H1 (cell line): ENCODE results near the gene AIF1L. TPM values are rescaled to one million over a fixed set of nuclear protein-coding genes. Genes with fewer than 3 reads are reported as not detected.

Experiments
- CTCF ChIA-PET: fragments of 300-600 bp; sonication (Branson Sonifier 250); formaldehyde crosslinking; loops from one replicate; lab custom pipeline; 2021; ENCODE audit not compliant: partially characterized antibody; lab: Charles Lee
- POLR2A ChIA-PET: fragments of 300-600 bp; sonication (Branson Sonifier 250); formaldehyde crosslinking; loops from one replicate; lab custom pipeline; 2021; ENCODE audit warnings: inconsistent platforms; ENCODE audit not compliant: partially characterized antibody; lab: Charles Lee
- DNase-seq, 2 experiments: peaks; one replicate each; pipeline versions ENCODE4 v3.0.0 to v3.0.0-alpha.2; 2010 to 2022; ENCODE audit warnings: low spot score in 2 of 2, low read depth in 1 of 2, mixed read lengths in 1 of 2
- FAIRE-seq: peaks from 2 replicates; lab custom pipeline; 2011; peaks lifted over from hg19 to GRCh38; lab: Jason Lieb, UNC
- H2AFZ ChIP-seq: 2 replicates; pipeline ENCODE4 v1.8.1; 2012; ENCODE audit warnings: low read length, inconsistent platforms
- H2AK5ac ChIP-seq: 2 replicates; pipeline ENCODE4 v1.6.1; 2013; ENCODE audit warnings: low read depth, low read length
- H2BK120ac ChIP-seq: replicated peaks from 2 replicates; pipeline ENCODE3; 2013; ENCODE audit warnings: low read depth, low read length, inconsistent platforms
- H2BK12ac ChIP-seq: 2 replicates; pipeline ENCODE4 v1.6.1; 2013; ENCODE audit warnings: low read depth, low read length
- H2BK15ac ChIP-seq: 2 replicates; pipeline ENCODE4 v1.6.1; 2013; ENCODE audit warnings: low read length
- H2BK20ac ChIP-seq: 2 replicates; pipeline ENCODE4 v1.6.1; 2013; ENCODE audit warnings: low read length
- H2BK5ac ChIP-seq: 2 replicates; pipeline ENCODE4 v1.6.1; 2013; ENCODE audit warnings: low read depth, low read length
- H3K14ac ChIP-seq: 2 replicates; pipeline ENCODE4 v1.6.1; 2013; ENCODE audit warnings: inconsistent platforms; ENCODE audit not compliant: insufficient read length
- H3K18ac ChIP-seq: 2 replicates; pipeline ENCODE4 v1.6.1; 2013; ENCODE audit warnings: low read length; ENCODE audit errors: extremely low read depth
- H3K23ac ChIP-seq: 2 replicates; pipeline ENCODE4 v1.6.1; 2013; ENCODE audit warnings: inconsistent platforms; ENCODE audit not compliant: insufficient read length
- H3K23me2 ChIP-seq: 2 replicates; pipeline ENCODE4 v1.6.1; 2013; ENCODE audit warnings: low read depth, low read length
- H3K27ac ChIP-seq: 2 replicates; pipeline ENCODE4 v1.6.1; 2011; ENCODE audit warnings: low read depth, low read length, inconsistent platforms
- H3K27me3 ChIP-seq, 4 experiments: replicated peaks in 1 of 4; 1 replicate in 1 of 4; 2 replicates in 3 of 4; pipeline versions ENCODE4 v1.6.1 to v1.8.1; 2011 to 2013; ENCODE audit warnings: low read length in 3 of 4, mild to moderate bottlenecking in 3 of 4, inconsistent platforms in 2 of 4, mixed read lengths in 2 of 4, moderate library complexity in 1 of 4; ENCODE audit not compliant: control insufficient read depth in 3 of 4, insufficient read depth in 3 of 4; ENCODE audit errors: extremely low read depth in 1 of 4
- H3K36me3 ChIP-seq, 4 experiments: 2 replicates each; pipeline versions ENCODE4 v1.6.1 to v1.8.1; 2011 to 2013; ENCODE audit warnings: mild to moderate bottlenecking in 4 of 4, low read length in 3 of 4, moderate library complexity in 2 of 4, control low read depth in 1 of 4, inconsistent platforms in 1 of 4; ENCODE audit not compliant: insufficient read depth in 4 of 4, control insufficient read depth in 2 of 4
- H3K4ac ChIP-seq: replicated peaks from 2 replicates; pipeline ENCODE3; 2013; ENCODE audit warnings: low read length, low read depth, mixed read lengths, inconsistent platforms; ENCODE audit not compliant: insufficient read length
- H3K4me1 ChIP-seq, 4 experiments: replicated peaks in 1 of 4; 1 replicate in 1 of 4; 2 replicates in 3 of 4; pipeline versions ENCODE4 v1.6.1 to v1.8.1; 2011 to 2013; ENCODE audit warnings: low read length in 3 of 4, inconsistent platforms in 2 of 4, mixed read lengths in 1 of 4; ENCODE audit not compliant: insufficient read depth in 4 of 4, control insufficient read depth in 3 of 4
- H3K4me2 ChIP-seq, 2 experiments: 2 replicates each; pipeline versions ENCODE4 v1.6.1 to v1.8.1; 2011 to 2013; ENCODE audit warnings: low read depth in 2 of 2, low read length in 2 of 2, control low read depth in 1 of 2, inconsistent platforms in 1 of 2, mild to moderate bottlenecking in 1 of 2; ENCODE audit not compliant: insufficient read depth in 1 of 2
- H3K4me3 ChIP-seq, 4 experiments: fragments of 200-600, 300-600 bp in 1 of 4; sonication (generic), shearing (Covaris generic), sonication (Bioruptor Twin) in 1 of 4; 2 replicates each; pipeline versions ENCODE4 v1.5.1 to v1.8.1; 2011 to 2016; ENCODE audit warnings: low read length in 4 of 4, low read depth in 3 of 4, control low read depth in 2 of 4, inconsistent platforms in 2 of 4, mild to moderate bottlenecking in 2 of 4, mixed read lengths in 1 of 4, moderate library complexity in 1 of 4; ENCODE audit not compliant: insufficient read depth in 2 of 4; ENCODE audit errors: extremely low read depth in 1 of 4
- H3K56ac ChIP-seq: replicated peaks from 2 replicates; pipeline ENCODE3; 2013; ENCODE audit warnings: low read depth, mild to moderate bottlenecking, mixed read lengths, low read length, inconsistent platforms; ENCODE audit not compliant: insufficient read length
- H3K79me1 ChIP-seq: 2 replicates; pipeline ENCODE4 v1.6.1; 2013; ENCODE audit warnings: low read depth, low read length, control low read depth
- H3K79me2 ChIP-seq, 2 experiments: 2 replicates each; pipeline versions ENCODE4 v1.6.1 to v1.8.1; 2012 to 2013; ENCODE audit warnings: low read length in 2 of 2, mild to moderate bottlenecking in 2 of 2, inconsistent platforms in 1 of 2; ENCODE audit not compliant: insufficient read depth in 2 of 2, control insufficient read depth in 1 of 2
- H3K9ac ChIP-seq, 4 experiments: replicated peaks in 1 of 4; 1 replicate in 1 of 4; 2 replicates in 3 of 4; pipeline versions ENCODE4 v1.6.1 to v1.8.1; 2011 to 2013; ENCODE audit warnings: low read depth in 3 of 4, low read length in 3 of 4, control low read depth in 2 of 4, mild to moderate bottlenecking in 2 of 4, moderate library complexity in 2 of 4, inconsistent platforms in 1 of 4; ENCODE audit errors: extremely low read depth in 1 of 4
- H3K9me3 ChIP-seq, 2 experiments: 2 replicates each; pipeline versions ENCODE4 v1.6.1 to v1.8.1; 2012 to 2013; ENCODE audit warnings: mild to moderate bottlenecking in 2 of 2, moderate library complexity in 2 of 2, control low read depth in 1 of 2, inconsistent platforms in 1 of 2, low read depth in 1 of 2, low read length in 1 of 2, mixed read lengths in 1 of 2; ENCODE audit not compliant: insufficient read depth in 2 of 2
- H4K20me1 ChIP-seq, 2 experiments: replicated peaks in 1 of 2; 2 replicates each; pipeline versions ENCODE3 to v1.8.1; 2011 to 2013; ENCODE audit warnings: inconsistent platforms in 2 of 2, low read length in 2 of 2, mild to moderate bottlenecking in 1 of 2; ENCODE audit not compliant: insufficient read depth in 2 of 2, control insufficient read depth in 1 of 2
- H4K5ac ChIP-seq: 2 replicates; pipeline ENCODE4 v1.6.1; 2013; ENCODE audit warnings: low read length, low read depth, mixed read lengths, inconsistent platforms; ENCODE audit not compliant: insufficient read length
- H4K8ac ChIP-seq: 2 replicates; pipeline ENCODE4 v1.8.0; 2013; ENCODE audit warnings: mild to moderate bottlenecking, moderate library complexity, low read length, inconsistent platforms; ENCODE audit not compliant: insufficient read depth; ENCODE audit errors: extremely low read depth
- H4K91ac ChIP-seq: replicated peaks from 2 replicates; pipeline ENCODE3; 2013; ENCODE audit warnings: low read length, mixed read lengths, inconsistent platforms; ENCODE audit not compliant: insufficient read length
- ATF2 ChIP-seq: IDR thresholded peaks from 2 replicates; pipeline ENCODE4 v1.6.1; 2012; ENCODE audit warnings: low read length, inconsistent platforms
- BRCA1 ChIP-seq: IDR thresholded peaks from 2 replicates; pipeline ENCODE4 v1.6.1; 2012; ENCODE audit warnings: low read depth, low read length, improper control_type of control experiment
- E2F6 ChIP-seq: IDR thresholded peaks from 2 replicates; pipeline ENCODE4 v1.6.1; 2012; ENCODE audit warnings: inconsistent platforms
- JUN ChIP-seq: IDR thresholded peaks from 2 replicates; pipeline ENCODE4 v1.6.1; 2011; ENCODE audit warnings: low read depth, mild to moderate bottlenecking, improper control_type of control experiment, low read length
- MAX ChIP-seq: IDR thresholded peaks from 2 replicates; pipeline ENCODE4 v1.6.1; 2012; ENCODE audit warnings: inconsistent platforms
- NANOG ChIP-seq: IDR thresholded peaks from 2 replicates; pipeline ENCODE4 v1.6.1; 2011; ENCODE audit warnings: low read length, low read depth, mild to moderate bottlenecking, inconsistent platforms; ENCODE audit not compliant: insufficient read depth, poor library complexity, severe bottlenecking
- RFX5 ChIP-seq: IDR thresholded peaks from 2 replicates; pipeline ENCODE4 v1.6.1; 2011; ENCODE audit warnings: low read depth, low read length, improper control_type of control experiment, borderline replicate concordance
- RXRA ChIP-seq: IDR thresholded peaks from 2 replicates; pipeline ENCODE4 v1.6.1; 2011; ENCODE audit warnings: low read depth, mild to moderate bottlenecking, low read length, moderate library complexity; ENCODE audit not compliant: insufficient read depth
- TBP ChIP-seq: IDR thresholded peaks from 2 replicates; pipeline ENCODE4 v1.6.1; 2011; ENCODE audit warnings: low read depth, low read length, improper control_type of control experiment
- WGBS, 2 experiments: shearing (Covaris generic) in 1 of 2; methylation state at CpG; one replicate each; pipeline versions ENCODE4 v1.1.6 to v1.1.7; 2013 to 2015; ENCODE audit warnings: low lambda C conversion rate in 2 of 2, mixed read lengths in 2 of 2, inconsistent platforms in 1 of 2, low coverage in 1 of 2, missing lambda C conversion rate in 1 of 2; ENCODE audit not compliant: insufficient replicate concordance in 2 of 2, insufficient coverage in 1 of 2, insufficient read length in 1 of 2; ENCODE audit errors: extremely low coverage in 1 of 2, missing lambda C conversion rate in 1 of 2; 5-methylcytosine and 5-hydroxymethylcytosine counted together
- polyA plus RNA-seq, 7 experiments: library from polyadenylated mRNA; depleted of rRNA in 3 of 7; stranded (reverse) in 5 of 7; unstranded in 2 of 7; fragments of >200 nt in 5 of 7; fragments of 200-250 nt in 2 of 7; gene quantifications; 1 replicate in 5 of 7; 2 replicates in 1 of 7; 4 replicates in 1 of 7; pipeline versions ENCODE4 v1.2.1 to v1.2.3, GENCODE V29; 2011 to 2013; ENCODE audit warnings: missing spikeins in 2 of 7, mixed read lengths in 2 of 7
- total RNA-seq: library from RNA; stranded (reverse); fragmentation: NEBNext Ultra II Directional; extraction: Animal tissue kit (Norgen Biotek cat#: 25700); gene quantifications from 2 replicates; pipeline ENCODE4 v1.2.1, GENCODE V29; 2021
- TF ChIP-seq, protein P1 (sequence below): IDR thresholded peaks from 2 replicates; pipeline ENCODE4 v1.6.1; 2011; ENCODE audit warnings: low read depth, mild to moderate bottlenecking, low read length; ENCODE audit not compliant: insufficient read depth

Gene AIF1L
- total and polyA plus RNA-seq, 2 of the 8 experiments (the other 6 are each of a cell fraction or from before 2014, with no cell fraction given), result 70.7 to 149 TPM

DNA sequence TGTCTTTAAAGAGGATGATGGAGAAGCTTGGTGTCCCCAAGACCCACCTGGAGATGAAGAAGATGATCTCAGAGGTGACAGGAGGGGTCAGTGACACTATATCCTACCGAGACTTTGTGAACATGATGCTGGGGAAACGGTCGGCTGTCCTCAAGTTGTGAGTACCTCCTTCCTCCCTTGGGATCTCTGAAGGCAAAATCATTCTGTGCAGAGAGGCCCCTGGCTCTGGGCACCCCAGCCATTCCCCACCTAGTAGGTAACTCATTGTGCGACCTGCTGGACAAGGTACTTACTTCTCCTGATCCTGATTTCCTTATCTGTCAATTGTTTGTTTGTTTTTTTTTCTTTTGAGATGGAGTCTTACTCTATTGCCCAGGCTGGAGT, 21.4 kb downstream of the AIF1L start:
- DNase-seq, result no peak
- H3K36me3 ChIP-seq, result peaks cover 19 to 63% (median 48%) of the 10 kb centered on the region in 4 experiments; a peak in 7 of 8 replicates
- H3K9me3 ChIP-seq, result no peaks in the 10 kb centered on the region
- H2BK120ac ChIP-seq, result no peak overlapping the region
- CTCF ChIA-PET, result interaction anchor here (1.0 kb wide), 1 partner anchor 9 kb away, joined by 3 read pairs; no protein-coding TSS in a partner anchor
- FAIRE-seq, result no peak
- no peak overlapping the region for H3K4me2 ChIP-seq
- H2BK5ac ChIP-seq, result no peak overlapping the region
- no peak overlapping the region for H3K4ac ChIP-seq
- no peaks in the 10 kb centered on the region for H3K4me1 ChIP-seq
- no peaks in the 10 kb centered on the region; a peak in 1 of 4 replicates for H3K79me2 ChIP-seq
- H3K56ac ChIP-seq, result no peak overlapping the region
- H3K9ac ChIP-seq, result no peak overlapping the region
- no peak overlapping the region for H2BK15ac ChIP-seq
- H3K18ac ChIP-seq, result no peak overlapping the region
- no peaks in the 10 kb centered on the region for H3K23me2 ChIP-seq
- no peak overlapping the region for H3K23ac ChIP-seq
- no peak overlapping the region for H4K91ac ChIP-seq
- no peak overlapping the region for H3K14ac ChIP-seq
- H3K27me3 ChIP-seq, result no peaks in the 10 kb centered on the region
- no peak overlapping the region for H4K5ac ChIP-seq
- H2BK20ac ChIP-seq, result no peak overlapping the region
- H2AFZ ChIP-seq, result no peak overlapping the region
- H2BK12ac ChIP-seq, result no peak overlapping the region
- no peak overlapping the region for H3K4me3 ChIP-seq
- H3K27ac ChIP-seq, result no peak overlapping the region; the same call in 1 of the 2 replicates
- POLR2A ChIA-PET, result interaction anchor here (1.3 to 32.4 kb wide), 4 partner anchors 0 to 61 kb away, joined by 3 to 751 read pairs (median 378); partner anchors contain the start of genes AIF1L and NUP214
- no peaks in the 10 kb centered on the region for H4K20me1 ChIP-seq
- H4K8ac ChIP-seq, result no peak overlapping the region
- WGBS, 2 experiments, result 83% methylated on average over 4 of the region's 4 CpGs; no CpG with 5 or more reads in 1 of the 2 experiments
- no peak overlapping the region for H2AK5ac ChIP-seq
- H3K79me1 ChIP-seq, result no peaks in the 10 kb centered on the region; the same call in 1 of the 2 replicates
- TF ChIP-seq MAX, result no peak
- no peak for TF ChIP-seq NANOG
- TF ChIP-seq JUN, result no peak
- no peak for TF ChIP-seq RFX5
- TF ChIP-seq ATF2, result no peak
- TF ChIP-seq TBP, result no peak
- TF ChIP-seq BRCA1, result no peak
- TF ChIP-seq E2F6, result no peak
- TF ChIP-seq, protein P1, sequence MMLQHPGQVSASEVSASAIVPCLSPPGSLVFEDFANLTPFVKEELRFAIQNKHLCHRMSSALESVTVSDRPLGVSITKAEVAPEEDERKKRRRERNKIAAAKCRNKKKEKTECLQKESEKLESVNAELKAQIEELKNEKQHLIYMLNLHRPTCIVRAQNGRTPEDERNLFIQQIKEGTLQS, result no peak
- TF ChIP-seq RXRA, result no peak
